H9 (cell line): ENCODE measurements around the gene CCNY. TPM values are rescaled to one million over a fixed set of nuclear protein-coding genes. Genes with fewer than 3 reads are reported as not detected.

Experiments
- DNase-seq: peaks from one replicate; pipeline ENCODE4 v3.0.0-alpha.2; 2017
- H2AFZ ChIP-seq: one replicate; pipeline ENCODE4 v1.6.1; 2013; ENCODE audit warnings: mild to moderate bottlenecking, low read length, control low read depth, moderate library complexity
- H2AK5ac ChIP-seq: 2 replicates; pipeline ENCODE4 v1.6.1; 2013; ENCODE audit warnings: low read length, control low read depth, mixed read lengths; ENCODE audit not compliant: insufficient read length
- H2BK120ac ChIP-seq: one replicate; pipeline ENCODE4 v1.6.1; 2013; ENCODE audit warnings: low read depth, mild to moderate bottlenecking, low read length, control low read depth, inconsistent platforms; ENCODE audit not compliant: poor library complexity, severe bottlenecking
- H2BK12ac ChIP-seq: 2 replicates; pipeline ENCODE4 v1.6.1; 2013; ENCODE audit warnings: low read length, control low read depth, mixed read lengths, low read depth; ENCODE audit not compliant: insufficient read length
- H2BK15ac ChIP-seq: 2 replicates; pipeline ENCODE4 v1.6.1; 2013; ENCODE audit warnings: low read depth, low read length, control low read depth
- H2BK20ac ChIP-seq: one replicate; pipeline ENCODE4 v1.6.1; 2013; ENCODE audit warnings: low read depth, mild to moderate bottlenecking, low read length, control low read depth, inconsistent platforms; ENCODE audit not compliant: poor library complexity, severe bottlenecking
- H2BK5ac ChIP-seq: 2 replicates; pipeline ENCODE4 v1.6.1; 2013; ENCODE audit warnings: low read length, control low read depth, mixed read lengths; ENCODE audit not compliant: insufficient read length
- H3K14ac ChIP-seq: 2 replicates; pipeline ENCODE4 v1.6.1; 2013; ENCODE audit warnings: low read length, control low read depth; ENCODE audit not compliant: insufficient read depth
- H3K18ac ChIP-seq: 2 replicates; pipeline ENCODE4 v1.6.1; 2013; ENCODE audit warnings: low read depth, mild to moderate bottlenecking, mixed read lengths, low read length, control low read depth; ENCODE audit not compliant: insufficient read length
- H3K23ac ChIP-seq: 2 replicates; pipeline ENCODE4 v1.6.1; 2013; ENCODE audit warnings: low read length, control low read depth, mixed read lengths, low read depth; ENCODE audit not compliant: insufficient read length
- H3K23me2 ChIP-seq: 2 replicates; pipeline ENCODE4 v1.6.1; 2013; ENCODE audit warnings: low read depth, mild to moderate bottlenecking, mixed read lengths, low read length, control low read depth; ENCODE audit not compliant: insufficient read length, poor library complexity, severe bottlenecking
- H3K27ac ChIP-seq: 2 replicates; pipeline ENCODE4 v1.5.1; 2013; ENCODE audit warnings: low read length, control low read depth, mixed read lengths, low read depth; ENCODE audit not compliant: insufficient read length
- H3K27me3 ChIP-seq: 2 replicates; pipeline ENCODE4 v1.6.1; 2013; ENCODE audit warnings: low read length, control low read depth, inconsistent platforms; ENCODE audit not compliant: insufficient read depth
- H3K4ac ChIP-seq: 2 replicates; pipeline ENCODE4 v1.6.1; 2013; ENCODE audit warnings: low read depth, mild to moderate bottlenecking, control low read depth, inconsistent platforms, low read length, moderate library complexity
- H3K4me1 ChIP-seq: 2 replicates; pipeline ENCODE4 v1.6.1; 2013; ENCODE audit warnings: low read length, control low read depth, inconsistent platforms; ENCODE audit not compliant: insufficient read depth
- H3K4me2 ChIP-seq: 2 replicates; pipeline ENCODE4 v1.6.1; 2013; ENCODE audit warnings: low read length, control low read depth, mixed read lengths; ENCODE audit not compliant: insufficient read length, insufficient read depth
- H3K56ac ChIP-seq: 2 replicates; pipeline ENCODE4 v1.6.1; 2013; ENCODE audit warnings: low read depth, mild to moderate bottlenecking, mixed read lengths, low read length, control low read depth; ENCODE audit not compliant: insufficient read length
- H3K79me1 ChIP-seq: 2 replicates; pipeline ENCODE4 v1.6.1; 2013; ENCODE audit warnings: low read depth, mild to moderate bottlenecking, moderate library complexity, low read length, control low read depth, inconsistent platforms; ENCODE audit not compliant: insufficient read depth, poor library complexity, severe bottlenecking
- H3K79me2 ChIP-seq: 2 replicates; pipeline ENCODE4 v1.6.1; 2013; ENCODE audit warnings: low read length, control low read depth, inconsistent platforms; ENCODE audit not compliant: insufficient read depth
- H3K9ac ChIP-seq: 2 replicates; pipeline ENCODE4 v1.6.1; 2013; ENCODE audit warnings: low read length, control low read depth, mixed read lengths; ENCODE audit not compliant: insufficient read length; ENCODE audit errors: extremely low read depth
- H3K9me3 ChIP-seq: one replicate; pipeline ENCODE4 v1.6.1; 2013; ENCODE audit warnings: low read depth, low read length, inconsistent platforms; ENCODE audit not compliant: control insufficient read depth
- H3T11ph ChIP-seq: one replicate; pipeline ENCODE4 v1.6.1; 2013; ENCODE audit warnings: mild to moderate bottlenecking, low read length, control low read depth, inconsistent platforms
- H4K20me1 ChIP-seq: one replicate; pipeline ENCODE4 v1.6.1; 2013; ENCODE audit not compliant: control insufficient read depth, insufficient read length, insufficient read depth
- H4K5ac ChIP-seq: 2 replicates; pipeline ENCODE4 v1.6.1; 2013; ENCODE audit warnings: low read depth, mild to moderate bottlenecking, mixed read lengths, low read length, control low read depth; ENCODE audit not compliant: insufficient read length
- H4K8ac ChIP-seq: replicated peaks from 2 replicates; pipeline ENCODE4 v1.6.1; 2013; ENCODE audit warnings: low read length, control low read depth, mixed read lengths, low read depth; ENCODE audit not compliant: insufficient read length
- H4K91ac ChIP-seq: 2 replicates; pipeline ENCODE4 v1.6.1; 2013; ENCODE audit warnings: low read depth, mild to moderate bottlenecking, moderate library complexity, mixed read lengths, low read length, control low read depth; ENCODE audit not compliant: insufficient read length
- H3K27ac Mint-ChIP-seq, 3 experiments: 2 replicates in 2 of 3; 3 replicates in 1 of 3; pipeline ENCODE4 v1.8.0; 2020 to 2021; ENCODE audit warnings: mixed read lengths in 3 of 3, mild to moderate bottlenecking in 1 of 3, moderate library complexity in 1 of 3
- H3K27me3 Mint-ChIP-seq: 2 replicates; pipeline ENCODE4 v1.8.0; 2021; ENCODE audit warnings: low read depth, mild to moderate bottlenecking, moderate library complexity, mixed read lengths
- H3K36me3 Mint-ChIP-seq, 3 experiments: 2 replicates in 2 of 3; 3 replicates in 1 of 3; pipeline ENCODE4 v1.8.0; 2020 to 2021; ENCODE audit warnings: low read depth in 3 of 3, mixed read lengths in 3 of 3; ENCODE audit not compliant: insufficient read depth in 1 of 3
- H3K4me1 Mint-ChIP-seq, 2 experiments: 2 replicates each; pipeline ENCODE4 v1.8.0; 2020; ENCODE audit warnings: mixed read lengths in 2 of 2
- H3K4me3 Mint-ChIP-seq, 2 experiments: 2 replicates in 1 of 2; 3 replicates in 1 of 2; pipeline ENCODE4 v1.8.0; 2020 to 2021; ENCODE audit warnings: mild to moderate bottlenecking in 2 of 2, mixed read lengths in 2 of 2, moderate library complexity in 1 of 2
- H3K9me3 Mint-ChIP-seq, 2 experiments: 2 replicates in 1 of 2; 3 replicates in 1 of 2; pipeline ENCODE4 v1.8.0; 2020; ENCODE audit warnings: mild to moderate bottlenecking in 2 of 2, mixed read lengths in 2 of 2, moderate library complexity in 1 of 2
- WGBS: extraction: QIAGEN DNeasy Blood & Tissue Kit; methylation state at CpG from one replicate; pipeline ENCODE4 v1.1.7; 2013; ENCODE audit warnings: missing lambda C conversion rate, low lambda C conversion rate, mixed read lengths; ENCODE audit not compliant: insufficient read length; ENCODE audit errors: extremely low coverage; 5-methylcytosine and 5-hydroxymethylcytosine counted together
- total RNA-seq: library from RNA; stranded (reverse); gene quantifications from 2 replicates; pipeline ENCODE4 v1.2.1, GENCODE V29; 2021
- TF ChIP-seq, protein P1 (sequence below): fragments of 200-600 bp; sonication (generic); conservative IDR thresholded peaks from 3 replicates; pipeline ENCODE4 v1.8.0; 2021; ENCODE audit warnings: antibody characterized with exemption, mild to moderate bottlenecking

CCNY gene
- total RNA-seq, 1 experiment from 2014 or later: 62.1 TPM

DNA sequence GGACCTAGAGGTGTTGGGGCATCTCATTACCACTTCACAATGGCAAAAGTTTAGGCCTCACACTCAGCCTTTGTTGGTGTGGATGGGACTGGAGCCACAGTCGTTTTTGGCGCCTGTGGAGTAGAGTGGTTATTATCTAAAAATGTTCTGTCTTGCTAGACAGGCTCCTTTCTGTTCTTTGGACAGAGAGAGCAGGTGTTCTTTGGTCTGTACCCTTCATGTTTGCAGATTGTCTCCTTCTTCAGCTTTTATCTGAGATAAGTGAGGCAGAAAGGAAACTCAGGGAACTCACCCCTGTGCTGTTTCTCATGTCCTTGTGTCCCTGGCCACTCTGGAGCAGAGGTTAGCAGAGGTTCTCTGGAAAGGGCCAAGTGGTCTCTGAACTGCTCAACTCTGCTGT, 103.7 kb downstream of the CCNY start:
- H3K4me1 Mint-ChIP-seq: peaks cover 6 to 10% of the 10 kb centered on the region in 2 experiments; a peak in 3 of 4 replicates
- H3K23me2 ChIP-seq: no peaks in the 10 kb centered on the region
- no peak overlapping the region for H2AFZ ChIP-seq

More for the DNA sequence above, 103.7 kb downstream of the CCNY start:
- Histone ChIP-seq H2BK20ac (no peak overlapping the region), H3T11ph (no peak overlapping the region), H2BK12ac (no peak overlapping the region), H2BK15ac (no peak overlapping the region), H2AK5ac (no peak overlapping the region), H3K79me1 (peaks cover 6% of the 10 kb centered on the region), H2BK120ac (no peak overlapping the region), H3K9ac (no peak overlapping the region), H3K4me2 (no peak overlapping the region), H3K4me1 (no peaks in the 10 kb centered on the region), H2BK5ac (no peak overlapping the region), H3K27ac (no peak overlapping the region), H3K9me3 (no peaks in the 10 kb centered on the region), H3K27me3 (no peaks in the 10 kb centered on the region; the same call in 1 of the 2 replicates), H4K5ac (no peak overlapping the region), H3K14ac (no peak overlapping the region), H3K18ac (no peak overlapping the region), H3K56ac (no peak overlapping the region), H4K8ac (no peak overlapping the region), H3K4ac (no peak overlapping the region), H4K91ac (no peak overlapping the region), H3K23ac (no peak overlapping the region), H4K20me1 (no peaks in the 10 kb centered on the region), H3K79me2 (peaks cover 2% of the 10 kb centered on the region; the same call in 1 of the 2 replicates)
- Mint-ChIP-seq H3K36me3 (peaks cover 27 to 31% (median 31%) of the 10 kb centered on the region in 3 experiments), H3K27me3 (no peaks in the 10 kb centered on the region), H3K9me3 (peaks cover 24 to 27% of the 10 kb centered on the region in 2 experiments), H3K27ac (peak overlapping the region in 1 of 3 experiments; percentile 63; a peak in 2 of 7 replicates), H3K4me3 (no peak overlapping the region)
- no peak for DNase-seq
- WGBS: no CpG with 5 or more reads among the region's 2 CpGs
- TF ChIP-seq, protein P1, sequence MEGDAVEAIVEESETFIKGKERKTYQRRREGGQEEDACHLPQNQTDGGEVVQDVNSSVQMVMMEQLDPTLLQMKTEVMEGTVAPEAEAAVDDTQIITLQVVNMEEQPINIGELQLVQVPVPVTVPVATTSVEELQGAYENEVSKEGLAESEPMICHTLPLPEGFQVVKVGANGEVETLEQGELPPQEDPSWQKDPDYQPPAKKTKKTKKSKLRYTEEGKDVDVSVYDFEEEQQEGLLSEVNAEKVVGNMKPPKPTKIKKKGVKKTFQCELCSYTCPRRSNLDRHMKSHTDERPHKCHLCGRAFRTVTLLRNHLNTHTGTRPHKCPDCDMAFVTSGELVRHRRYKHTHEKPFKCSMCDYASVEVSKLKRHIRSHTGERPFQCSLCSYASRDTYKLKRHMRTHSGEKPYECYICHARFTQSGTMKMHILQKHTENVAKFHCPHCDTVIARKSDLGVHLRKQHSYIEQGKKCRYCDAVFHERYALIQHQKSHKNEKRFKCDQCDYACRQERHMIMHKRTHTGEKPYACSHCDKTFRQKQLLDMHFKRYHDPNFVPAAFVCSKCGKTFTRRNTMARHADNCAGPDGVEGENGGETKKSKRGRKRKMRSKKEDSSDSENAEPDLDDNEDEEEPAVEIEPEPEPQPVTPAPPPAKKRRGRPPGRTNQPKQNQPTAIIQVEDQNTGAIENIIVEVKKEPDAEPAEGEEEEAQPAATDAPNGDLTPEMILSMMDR: no peak
